DMS79 treated with DMSO at 0.1 percent for 48 hours (cell line): ENCODE data around the gene BCAT1.
"Not testable (repeated sequence)": the region's sequence is repeated elsewhere in the genome, so short reads cannot be mapped to it uniquely, and the experiment has no call there.

Source experiments
- DNase-seq: peaks from one replicate; lab custom pipeline; 2025; lab: John Stamatoyannopoulos, UW

The BCAT1 gene

DNA sequence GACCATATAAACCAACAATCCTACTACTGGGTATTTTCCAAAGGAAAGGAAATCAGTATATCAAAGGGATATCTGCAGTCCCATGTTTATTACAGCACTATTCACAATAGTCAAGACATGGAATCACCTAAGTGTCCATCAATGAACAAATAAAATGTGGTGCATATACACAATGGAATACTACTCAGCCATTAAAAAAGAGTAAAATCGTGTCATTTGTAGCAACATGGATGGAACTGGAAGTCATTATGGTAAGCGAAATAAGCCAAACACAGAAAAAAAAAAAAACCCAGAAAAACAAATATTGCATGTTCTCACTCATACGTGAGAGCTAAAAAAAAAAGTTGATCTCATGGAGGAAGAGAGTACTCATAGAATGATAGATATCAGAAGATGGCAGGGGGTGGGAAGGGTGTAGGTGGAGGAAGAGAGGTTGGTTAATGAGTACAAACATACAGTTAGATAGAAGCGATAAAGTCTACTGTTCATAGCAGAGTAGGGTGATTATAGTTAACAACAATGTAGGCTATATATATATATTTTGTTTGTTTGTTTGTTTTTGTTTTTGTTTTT, 49.3 kb downstream of the BCAT1 start:
- DNase-seq: no peak

DNA sequence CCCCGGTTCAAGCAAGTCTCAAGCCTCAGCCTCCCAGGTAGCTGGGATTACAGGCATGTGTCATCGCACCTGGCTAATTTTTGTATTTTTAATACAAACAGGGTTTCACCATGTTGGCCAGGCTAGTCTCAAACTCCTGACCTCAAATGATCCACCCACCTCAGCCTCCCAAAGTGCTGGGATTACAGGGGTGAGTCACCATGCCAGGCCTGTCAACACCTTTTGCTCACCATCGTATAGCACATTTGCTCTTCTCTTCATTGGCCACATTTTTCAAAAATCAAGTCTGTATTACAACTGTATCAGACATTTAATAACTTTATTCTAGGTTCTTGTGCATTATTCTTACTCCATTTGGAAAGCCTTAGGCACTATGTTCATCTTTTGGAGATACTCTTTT, 50.3 kb downstream of the BCAT1 start:
- no peak for DNase-seq

GRCh38 chr12:24898185-24898584, 50.7 kb downstream of the BCAT1 start:
- no peak for DNase-seq

DNA sequence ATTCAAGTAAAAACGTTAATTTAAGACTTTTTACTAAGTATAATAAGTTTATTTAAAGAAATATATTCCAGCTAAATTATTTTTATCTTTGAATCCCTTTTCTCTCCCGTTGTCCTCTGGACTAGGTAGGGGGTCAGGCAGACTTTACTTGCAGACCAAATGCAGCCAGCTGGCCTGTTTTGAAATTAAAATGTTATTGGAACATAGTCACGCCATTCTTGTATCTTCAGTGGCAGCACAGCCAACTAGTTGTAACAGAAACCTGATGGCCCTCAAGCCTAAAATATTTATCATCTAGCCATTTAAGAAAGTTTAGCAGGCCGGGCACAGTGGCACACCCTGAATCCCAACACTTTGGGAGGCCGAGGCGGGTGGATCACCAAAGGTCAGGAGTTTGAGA, 52.7 kb downstream of the BCAT1 start:
- DNase-seq: no peak

- DNase-seq: no peak
Measured at GRCh38 chr12:24895612-24896011, 53.3 kb downstream of the BCAT1 start.

- no peak for DNase-seq
Measured at GRCh38 chr12:24894879-24895278, 54.0 kb downstream of the BCAT1 start.

GRCh38 chr12:24890048-24890803, 58.7 kb downstream of the BCAT1 start:
- no peak for DNase-seq

GRCh38 chr12:24889411-24889810, 59.5 kb downstream of the BCAT1 start:
- DNase-seq: no peak

DNA sequence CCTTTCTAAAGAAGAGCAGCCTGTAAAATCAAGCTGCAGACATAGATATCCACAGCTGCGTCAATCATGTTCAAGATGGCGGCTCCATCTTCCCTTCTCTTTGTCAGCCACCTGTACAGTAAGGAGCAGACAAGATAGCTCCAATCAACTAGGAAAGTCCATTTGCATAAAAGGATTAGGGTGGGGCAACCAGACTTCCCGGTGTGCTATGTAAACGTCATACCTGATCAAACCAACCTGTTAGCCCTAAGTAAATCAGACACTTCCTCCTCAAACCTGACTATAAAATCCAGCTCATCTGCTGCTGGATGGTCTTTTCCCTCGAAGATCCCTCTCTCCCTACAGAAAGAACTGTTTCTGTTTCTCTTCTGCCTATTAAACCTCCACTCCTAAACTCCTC, 60.1 kb downstream of the BCAT1 start:
- no peak for DNase-seq

DNA sequence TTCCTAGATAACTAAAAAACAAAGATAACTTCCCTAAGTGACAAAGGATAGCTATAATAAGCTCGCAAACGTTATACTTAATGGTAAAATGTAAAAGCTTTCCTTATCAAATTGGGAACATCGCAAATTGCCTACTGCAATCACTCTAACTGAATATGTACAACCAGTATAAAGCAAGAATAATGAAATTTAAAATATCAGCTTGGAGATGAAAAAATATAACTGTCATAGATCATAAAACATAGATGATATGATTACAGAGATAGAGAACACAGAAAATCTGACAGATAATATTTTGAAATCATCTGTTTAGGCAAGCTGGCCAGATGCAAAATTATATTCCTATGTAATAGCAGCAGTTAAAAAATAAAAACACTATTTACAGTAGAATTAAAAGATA, 64.0 kb downstream of the BCAT1 start:
- DNase-seq: no peak

GRCh38 chr12:24881724-24882371, 67.1 kb downstream of the BCAT1 start:
- no peak for DNase-seq

- DNase-seq: no peak
Measured at GRCh38 chr12:24881227-24881626, 67.7 kb downstream of the BCAT1 start.

GRCh38 chr12:24880732-24881131, 68.2 kb downstream of the BCAT1 start:
- no peak for DNase-seq

DNA sequence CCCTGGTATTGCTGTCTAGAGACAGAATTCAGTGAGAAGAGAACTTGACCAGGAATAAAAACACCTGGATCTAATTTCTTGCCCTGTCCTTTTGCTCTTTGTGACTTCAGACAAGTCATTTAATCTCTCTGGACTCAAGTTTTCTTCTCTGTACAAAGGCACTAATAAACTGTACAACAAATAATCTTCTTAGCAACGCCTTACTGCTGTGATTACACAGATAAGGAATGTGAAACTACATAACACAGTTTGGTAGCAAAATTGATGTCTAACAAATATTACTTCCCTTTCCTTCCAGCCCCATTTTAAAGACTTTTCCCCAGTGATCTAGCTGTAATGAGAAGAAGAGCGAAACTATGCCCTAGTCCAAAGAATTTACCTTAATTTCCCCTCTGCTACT, 69.3 kb downstream of the BCAT1 start:
- DNase-seq: no peak

DNA sequence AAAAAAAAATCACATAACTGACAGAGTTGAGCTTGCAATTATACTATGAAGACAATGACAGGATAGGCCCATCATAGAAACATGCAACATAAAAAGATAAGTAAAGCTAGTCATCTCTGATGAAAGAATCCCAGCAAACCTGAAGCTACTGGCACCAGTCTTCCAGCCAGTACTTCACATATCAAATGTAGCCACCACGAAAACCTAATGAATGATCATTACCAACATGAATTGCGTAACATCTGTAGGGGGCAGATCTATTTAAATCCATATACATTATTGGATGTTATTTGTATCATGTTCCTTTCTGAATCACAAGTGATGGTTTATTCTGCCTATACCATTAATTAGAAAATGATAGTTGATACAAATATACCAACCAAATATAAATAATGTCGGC, 73.9 kb downstream of the BCAT1 start:
- no peak for DNase-seq

DNA sequence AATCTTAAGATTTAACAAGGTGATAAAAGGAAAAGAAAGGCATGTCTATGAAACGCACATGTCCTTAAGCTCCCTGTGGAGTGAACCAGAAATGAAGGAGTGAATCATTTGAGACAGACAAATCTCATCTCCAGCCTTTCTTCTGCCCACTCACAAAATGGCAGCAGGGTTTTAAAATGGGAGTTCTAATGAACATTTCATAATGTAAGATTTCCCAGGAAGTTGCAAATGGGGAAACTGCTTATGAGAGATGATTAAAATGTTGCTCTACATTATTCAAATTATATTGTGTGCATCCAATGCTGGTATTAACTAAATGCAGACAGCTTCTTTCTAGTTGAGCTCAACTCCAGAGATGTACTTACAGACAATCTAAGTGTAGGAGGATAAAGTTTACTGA, 76.7 kb downstream of the BCAT1 start:
- no peak for DNase-seq

GRCh38 chr12:24866139-24866538, 82.8 kb downstream of the BCAT1 start:
- not testable (repeated sequence) for DNase-seq

- DNase-seq: no peak
Measured at GRCh38 chr12:24864796-24865125, 84.1 kb downstream of the BCAT1 start.

DNA sequence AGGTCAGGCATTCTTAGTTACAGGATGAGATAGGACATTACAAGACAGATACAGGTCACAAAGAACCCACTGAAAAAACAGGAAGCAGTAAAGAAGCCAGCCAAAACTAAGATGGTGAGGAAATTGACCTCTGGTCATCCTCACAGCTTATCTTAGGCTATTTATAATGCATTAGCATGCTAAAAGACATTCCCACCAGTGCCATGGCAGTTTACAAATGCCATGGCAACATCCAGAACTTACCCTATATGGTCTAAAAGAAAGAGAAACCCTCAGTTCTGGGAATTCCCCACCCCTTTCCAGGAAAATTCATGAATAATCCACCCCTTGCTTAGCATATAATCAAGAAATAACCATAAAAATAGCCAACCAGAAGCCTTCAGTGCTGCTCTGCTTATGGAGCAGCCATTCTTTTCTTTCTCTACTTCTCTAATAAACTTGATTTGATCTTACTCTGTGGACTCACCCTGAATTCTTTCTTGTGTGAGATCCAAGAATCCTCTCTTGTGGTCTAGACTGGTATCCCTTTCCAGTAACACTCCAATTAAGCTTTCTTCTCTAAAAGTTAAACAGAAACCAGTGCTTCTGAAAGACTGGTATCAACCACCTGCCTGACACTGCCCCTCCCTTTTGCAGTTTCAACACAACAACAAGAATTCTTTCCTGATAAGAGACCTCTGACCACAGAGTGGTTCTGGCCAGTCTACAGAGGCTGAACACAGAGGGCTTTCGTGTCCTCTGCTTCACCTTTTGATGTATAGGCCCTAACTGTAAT, 86.9 kb downstream of the BCAT1 start:
- DNase-seq: no peak

DNA sequence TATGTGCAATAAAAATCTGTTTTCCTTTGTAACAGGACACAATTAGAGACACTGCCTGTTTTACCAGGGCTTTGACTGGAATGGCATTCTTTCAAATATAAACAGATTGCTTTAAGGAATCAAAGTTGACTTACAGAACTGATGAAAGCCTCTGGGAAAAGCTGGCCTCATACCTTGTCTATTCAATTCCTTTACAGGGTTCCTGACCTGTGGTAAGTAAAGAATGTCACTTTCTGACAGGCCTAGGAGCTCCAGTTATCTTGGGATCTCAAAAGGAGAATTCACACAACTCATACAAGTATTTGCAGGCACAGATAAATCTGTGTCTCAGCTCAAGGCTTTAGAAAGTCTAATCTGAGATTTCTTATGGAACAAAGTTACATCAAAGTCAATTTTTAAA, 88.4 kb downstream of the BCAT1 start:
- no peak for DNase-seq

- no peak for DNase-seq
Measured at GRCh38 chr12:24856541-24856940, 92.4 kb downstream of the BCAT1 start.

GRCh38 chr12:24854908-24855307, 94.0 kb downstream of the BCAT1 start:
- DNase-seq: no peak

DNA sequence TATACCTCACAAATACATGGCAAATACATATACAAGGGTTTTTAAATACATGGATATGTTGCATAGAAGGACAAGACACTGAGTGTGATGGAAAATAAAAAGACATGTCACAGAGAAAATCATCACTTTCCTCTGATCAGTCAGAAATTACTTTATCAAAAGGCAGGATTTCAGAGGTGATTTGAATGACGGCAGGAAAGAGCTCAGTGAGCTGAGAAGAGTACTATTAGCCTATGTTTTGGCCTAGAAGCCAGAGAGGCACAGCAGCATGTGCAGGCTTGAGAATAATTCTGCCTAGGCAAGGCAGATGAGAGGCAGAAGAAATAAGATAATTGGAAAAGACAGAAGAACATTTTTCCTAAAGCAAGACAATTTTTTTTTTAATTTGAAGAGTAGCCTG, 94.9 kb downstream of the BCAT1 start:
- DNase-seq: no peak
